Stomach (tissue), 9 donors: ENCODE measurements around the gene HTD2. TPM values are rescaled to one million over a fixed set of nuclear protein-coding genes. Genes with fewer than 3 reads are reported as not detected.
A peak's percentile ranks its signal among the peaks of the same experiment; 100 is the strongest.

ENCODE experiments used
- DNase-seq, 2 donors: peaks; one replicate each; pipeline versions ENCODE4 v3.0.0 to v3.0.0-alpha.2; 2013 to 2019
- H3K27ac ChIP-seq, 5 donors: fragments of 200-600 bp in 4 of 5; sonication (generic) in 4 of 5; one replicate each; pipeline ENCODE4 v1.5.1; 2013 to 2019; ENCODE audit warnings: mild to moderate bottlenecking in 1 of 5, moderate library complexity in 1 of 5
- H3K27me3 ChIP-seq, 3 donors: fragments of 200-600 bp; sonication (generic); one replicate each; pipeline ENCODE4 v1.5.1; 2017 to 2019; ENCODE audit warnings: mixed run types in 1 of 3
- H3K36me3 ChIP-seq, 4 donors: fragments of 200-600 bp; sonication (generic); 1 replicate in 3 of 4; 2 replicates in 1 of 4; pipeline ENCODE4 v1.5.1; 2016 to 2019
- H3K4me1 ChIP-seq, 4 donors: fragments of 200-600 bp; sonication (generic); one replicate each; pipeline ENCODE4 v1.5.1; 2016 to 2019
- H3K4me3 ChIP-seq, 4 donors: fragments of 200-600 bp; sonication (generic) in 3 of 4; one replicate each; pipeline ENCODE4 v1.5.1; 2016 to 2019; ENCODE audit warnings: mild to moderate bottlenecking in 1 of 4
- H3K9me3 ChIP-seq, 4 donors: fragments of 200-600 bp; sonication (generic); one replicate each; pipeline ENCODE4 v1.5.1; 2016 to 2019
- EP300 ChIP-seq: sonication (generic); formaldehyde crosslinking; IDR thresholded peaks from one replicate; pipeline ENCODE4 v1.6.1; 2017; ENCODE audit warnings: antibody characterized with exemption
- POLR2A ChIP-seq, 4 donors: fragments of 450-650 bp; IDR thresholded peaks; one replicate each; pipeline ENCODE4 v1.6.1; 2016; ENCODE audit warnings: antibody characterized with exemption in 4 of 4, control low read depth in 2 of 4, mild to moderate bottlenecking in 1 of 4, moderate library complexity in 1 of 4
- POLR2AphosphoS5 ChIP-seq, 3 donors: sonication (generic); formaldehyde crosslinking; IDR thresholded peaks; one replicate each; pipeline ENCODE4 v1.6.1; 2016; ENCODE audit warnings: antibody characterized with exemption in 3 of 3
- WGBS, 5 donors: extraction: QIAGEN DNeasy Blood & Tissue Kit in 3 of 5; methylation state at CpG; one replicate each; pipeline versions ENCODE4 v1.1.5 to v1.1.7; 2013 to 2018; 5-methylcytosine and 5-hydroxymethylcytosine counted together
- intact Hi-C: fragments of 100-400 bp; cut with DNase I; formaldehyde crosslinking; loops from one replicate; pipeline ENCODE4 v1.15.1; 2023; ENCODE audit warnings: low total_unique reads
- polyA plus RNA-seq, 3 donors: library from polyadenylated mRNA; stranded (reverse); fragments of 200-250 nt; gene quantifications; one replicate each; pipeline ENCODE4 v1.2.3, GENCODE V29; 2013
- total RNA-seq, 5 donors: library from RNA; depleted of rRNA; stranded (reverse); fragments of >200 nt; gene quantifications; one replicate each; pipeline versions ENCODE4 v1.1.0 to v1.2.3, GENCODE V29; 2014 to 2016
- TF ChIP-seq, protein P1 (sequence below), 7 experiments: fragments of 450-650 bp in 4 of 7; fragments of 200-600 bp in 3 of 7; sonication (generic) in 3 of 7; IDR thresholded peaks; one replicate each; pipeline ENCODE4 v1.5.1; 2016 to 2019; ENCODE audit warnings: antibody characterized with exemption in 7 of 7, control low read depth in 2 of 7, mild to moderate bottlenecking in 1 of 7
- donor health status: healthy with polysubstance abuse.
- donor health status: Bipolar disorder and iron deficiency.
- donor health status: healthy.

The HTD2 gene
- total and polyA plus RNA-seq, 8 donors = 3.1 to 57.6 (median 7.0) TPM; not detected in 2

DNA sequence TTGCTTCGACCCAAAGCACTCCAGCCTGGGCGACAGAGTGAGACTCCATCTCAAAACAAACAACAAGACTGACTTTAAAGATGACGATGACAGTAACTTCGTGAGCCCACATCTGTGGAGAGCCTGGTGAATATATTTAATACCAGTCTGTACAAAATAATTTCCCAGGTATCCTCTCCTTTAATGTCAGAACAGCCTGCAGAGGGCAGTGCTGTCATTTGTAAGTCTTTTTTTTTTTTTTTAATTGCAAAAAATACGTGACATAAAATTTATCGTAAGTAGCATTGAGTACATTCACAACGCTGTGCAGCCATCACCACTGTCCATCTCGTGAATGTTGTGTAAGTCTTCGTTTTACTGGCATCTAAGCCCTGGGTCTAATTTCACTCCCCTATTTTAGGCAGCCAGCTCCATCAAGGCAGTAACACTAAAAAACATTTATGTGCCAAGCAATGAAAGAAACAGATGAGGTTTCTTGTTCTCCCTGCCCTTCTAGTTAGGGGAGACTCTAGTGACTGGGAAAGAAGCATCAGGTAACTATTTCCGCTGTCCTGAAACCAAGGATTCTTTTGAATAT, 1.4 kb downstream of the HTD2 start:
- peaks cover 19 to 44% (median 31%) of the 10 kb centered on the region in 4 donors for H3K4me1 ChIP-seq
- peaks cover 0 to 4% (median 0%) of the 10 kb centered on the region in 3 donors for H3K27me3 ChIP-seq
- peak overlapping the region; percentile 95 to 97 (median 96) for H3K27ac ChIP-seq
- no peaks in the 10 kb centered on the region for H3K9me3 ChIP-seq
- no peak for TF ChIP-seq POLR2A (IDR thresholded peaks at IDR 0.05)
- TF ChIP-seq, protein P1, sequence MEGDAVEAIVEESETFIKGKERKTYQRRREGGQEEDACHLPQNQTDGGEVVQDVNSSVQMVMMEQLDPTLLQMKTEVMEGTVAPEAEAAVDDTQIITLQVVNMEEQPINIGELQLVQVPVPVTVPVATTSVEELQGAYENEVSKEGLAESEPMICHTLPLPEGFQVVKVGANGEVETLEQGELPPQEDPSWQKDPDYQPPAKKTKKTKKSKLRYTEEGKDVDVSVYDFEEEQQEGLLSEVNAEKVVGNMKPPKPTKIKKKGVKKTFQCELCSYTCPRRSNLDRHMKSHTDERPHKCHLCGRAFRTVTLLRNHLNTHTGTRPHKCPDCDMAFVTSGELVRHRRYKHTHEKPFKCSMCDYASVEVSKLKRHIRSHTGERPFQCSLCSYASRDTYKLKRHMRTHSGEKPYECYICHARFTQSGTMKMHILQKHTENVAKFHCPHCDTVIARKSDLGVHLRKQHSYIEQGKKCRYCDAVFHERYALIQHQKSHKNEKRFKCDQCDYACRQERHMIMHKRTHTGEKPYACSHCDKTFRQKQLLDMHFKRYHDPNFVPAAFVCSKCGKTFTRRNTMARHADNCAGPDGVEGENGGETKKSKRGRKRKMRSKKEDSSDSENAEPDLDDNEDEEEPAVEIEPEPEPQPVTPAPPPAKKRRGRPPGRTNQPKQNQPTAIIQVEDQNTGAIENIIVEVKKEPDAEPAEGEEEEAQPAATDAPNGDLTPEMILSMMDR (IDR thresholded peaks at IDR 0.05) = peak in 4 of 7 experiments; percentile 18 to 39 (median 22)
- H3K36me3 ChIP-seq = peaks cover 24 to 34% (median 31%) of the 10 kb centered on the region in 4 donors
- WGBS, 5 donors = 23 to 27% (median 24%) methylated on average over 10 of the region's 10 CpGs
- peak overlapping the region; percentile 60 to 89 (median 82) for H3K4me3 ChIP-seq
- DNase-seq = peak; percentile 47 to 84
- intact Hi-C loops = no loop called here

- intact Hi-C loops = no loop called here
- H3K4me1 ChIP-seq = peaks cover 19 to 44% (median 31%) of the 10 kb centered on the region in 4 donors
- no peak for TF ChIP-seq POLR2AphosphoS5 (IDR thresholded peaks at IDR 0.05)
- no peak for TF ChIP-seq POLR2A (IDR thresholded peaks at IDR 0.05)
- TF ChIP-seq, protein P1 (IDR thresholded peaks at IDR 0.05) = no peak
- no peak for TF ChIP-seq EP300
- H3K4me3 ChIP-seq = peak overlapping the region in 2 of 4 donors; percentile 81 to 89
- H3K36me3 ChIP-seq = peaks cover 30 to 44% (median 41%) of the 10 kb centered on the region in 4 donors
- H3K27me3 ChIP-seq = no peaks in the 10 kb centered on the region
- DNase-seq = no peak
- H3K27ac ChIP-seq = peak overlapping the region in 2 of 5 donors; percentile 95 to 97
- 6 to 24% (median 18%) methylated on average over 1 of the region's 1 CpG for WGBS, 5 donors
- no peaks in the 10 kb centered on the region for H3K9me3 ChIP-seq
Measured at GRCh38 chr3:58308728-58309127, 2.4 kb downstream of the HTD2 start.

- Histone ChIP-seq H3K36me3 (peaks cover 46 to 77% (median 70%) of the 10 kb centered on the region in 4 donors), H3K9me3 (no peaks in the 10 kb centered on the region), H3K4me3 (no peak overlapping the region), H3K27me3 (no peaks in the 10 kb centered on the region), H3K4me1 (peaks cover 0 to 9% (median 3%) of the 10 kb centered on the region in 4 donors), H3K27ac (no peak overlapping the region)
- 69 to 87% (median 79%) methylated on average over 2 of the region's 2 CpGs for WGBS, 5 donors
- TF ChIP-seq POLR2AphosphoS5 (IDR thresholded peaks at IDR 0.05) = no peak
- no peak for TF ChIP-seq POLR2A (IDR thresholded peaks at IDR 0.05)
- TF ChIP-seq, protein P1 (IDR thresholded peaks at IDR 0.05) = no peak
- TF ChIP-seq EP300 = no peak
- DNase-seq = no peak
- intact Hi-C loops = no loop called here
Measured at GRCh38 chr3:58317811-58318210, 11.5 kb downstream of the HTD2 start.

- no peak overlapping the region for H3K27ac ChIP-seq
- no peaks in the 10 kb centered on the region for H3K9me3 ChIP-seq
- H3K36me3 ChIP-seq = peaks cover 14 to 39% (median 30%) of the 10 kb centered on the region in 4 donors
- DNase-seq = no peak
- intact Hi-C loops = loop anchor here (2.0 kb wide), 1 partner anchor 91 kb away; no protein-coding TSS in a partner anchor
- TF ChIP-seq, protein P1 (IDR thresholded peaks at IDR 0.05) = no peak
- no peak for TF ChIP-seq POLR2A (IDR thresholded peaks at IDR 0.05)
- TF ChIP-seq POLR2AphosphoS5 (IDR thresholded peaks at IDR 0.05) = no peak
- TF ChIP-seq EP300 = no peak
- peaks cover 11 to 38% (median 24%) of the 10 kb centered on the region in 4 donors for H3K4me1 ChIP-seq
- H3K27me3 ChIP-seq = no peaks in the 10 kb centered on the region
- H3K4me3 ChIP-seq = no peak overlapping the region
- 87 to 97% (median 96%) methylated on average over 7 of the region's 7 CpGs for WGBS, 5 donors
Measured at GRCh38 chr3:58321791-58322190, 15.5 kb downstream of the HTD2 start.
